H1 (cell line): ENCODE measurements around the gene FHDC1. TPM values are rescaled to one million over a fixed set of nuclear protein-coding genes. Genes with fewer than 3 reads are reported as not detected.

ENCODE experiments used
- CTCF ChIA-PET: fragments of 300-600 bp; sonication (Branson Sonifier 250); formaldehyde crosslinking; loops from one replicate; lab custom pipeline; 2021; ENCODE audit not compliant: partially characterized antibody; lab: Charles Lee
- POLR2A ChIA-PET: fragments of 300-600 bp; sonication (Branson Sonifier 250); formaldehyde crosslinking; loops from one replicate; lab custom pipeline; 2021; ENCODE audit warnings: inconsistent platforms; ENCODE audit not compliant: partially characterized antibody; lab: Charles Lee
- DNase-seq, 2 experiments: peaks; one replicate each; pipeline versions ENCODE4 v3.0.0 to v3.0.0-alpha.2; 2010 to 2022; ENCODE audit warnings: low spot score in 2 of 2, low read depth in 1 of 2, mixed read lengths in 1 of 2
- FAIRE-seq: peaks from 2 replicates; lab custom pipeline; 2011; peaks lifted over from hg19 to GRCh38; lab: Jason Lieb, UNC
- H2AFZ ChIP-seq: 2 replicates; pipeline ENCODE4 v1.8.1; 2012; ENCODE audit warnings: low read length, inconsistent platforms
- H2AK5ac ChIP-seq: 2 replicates; pipeline ENCODE4 v1.6.1; 2013; ENCODE audit warnings: low read depth, low read length
- H2BK120ac ChIP-seq: replicated peaks from 2 replicates; pipeline ENCODE3; 2013; ENCODE audit warnings: low read depth, low read length, inconsistent platforms
- H2BK12ac ChIP-seq: 2 replicates; pipeline ENCODE4 v1.6.1; 2013; ENCODE audit warnings: low read depth, low read length
- H2BK15ac ChIP-seq: 2 replicates; pipeline ENCODE4 v1.6.1; 2013; ENCODE audit warnings: low read length
- H2BK20ac ChIP-seq: 2 replicates; pipeline ENCODE4 v1.6.1; 2013; ENCODE audit warnings: low read length
- H2BK5ac ChIP-seq: 2 replicates; pipeline ENCODE4 v1.6.1; 2013; ENCODE audit warnings: low read depth, low read length
- H3K14ac ChIP-seq: 2 replicates; pipeline ENCODE4 v1.6.1; 2013; ENCODE audit warnings: inconsistent platforms; ENCODE audit not compliant: insufficient read length
- H3K18ac ChIP-seq: 2 replicates; pipeline ENCODE4 v1.6.1; 2013; ENCODE audit warnings: low read length; ENCODE audit errors: extremely low read depth
- H3K23ac ChIP-seq: 2 replicates; pipeline ENCODE4 v1.6.1; 2013; ENCODE audit warnings: inconsistent platforms; ENCODE audit not compliant: insufficient read length
- H3K23me2 ChIP-seq: 2 replicates; pipeline ENCODE4 v1.6.1; 2013; ENCODE audit warnings: low read depth, low read length
- H3K27ac ChIP-seq: 2 replicates; pipeline ENCODE4 v1.6.1; 2011; ENCODE audit warnings: low read depth, low read length, inconsistent platforms
- H3K27me3 ChIP-seq, 4 experiments: replicated peaks in 1 of 4; 1 replicate in 1 of 4; 2 replicates in 3 of 4; pipeline versions ENCODE4 v1.6.1 to v1.8.1; 2011 to 2013; ENCODE audit warnings: low read length in 3 of 4, mild to moderate bottlenecking in 3 of 4, inconsistent platforms in 2 of 4, mixed read lengths in 2 of 4, moderate library complexity in 1 of 4; ENCODE audit not compliant: control insufficient read depth in 3 of 4, insufficient read depth in 3 of 4; ENCODE audit errors: extremely low read depth in 1 of 4
- H3K36me3 ChIP-seq, 4 experiments: 2 replicates each; pipeline versions ENCODE4 v1.6.1 to v1.8.1; 2011 to 2013; ENCODE audit warnings: mild to moderate bottlenecking in 4 of 4, low read length in 3 of 4, moderate library complexity in 2 of 4, control low read depth in 1 of 4, inconsistent platforms in 1 of 4; ENCODE audit not compliant: insufficient read depth in 4 of 4, control insufficient read depth in 2 of 4
- H3K4ac ChIP-seq: replicated peaks from 2 replicates; pipeline ENCODE3; 2013; ENCODE audit warnings: low read length, low read depth, mixed read lengths, inconsistent platforms; ENCODE audit not compliant: insufficient read length
- H3K4me1 ChIP-seq, 4 experiments: replicated peaks in 1 of 4; 1 replicate in 1 of 4; 2 replicates in 3 of 4; pipeline versions ENCODE4 v1.6.1 to v1.8.1; 2011 to 2013; ENCODE audit warnings: low read length in 3 of 4, inconsistent platforms in 2 of 4, mixed read lengths in 1 of 4; ENCODE audit not compliant: insufficient read depth in 4 of 4, control insufficient read depth in 3 of 4
- H3K4me2 ChIP-seq, 2 experiments: 2 replicates each; pipeline versions ENCODE4 v1.6.1 to v1.8.1; 2011 to 2013; ENCODE audit warnings: low read depth in 2 of 2, low read length in 2 of 2, control low read depth in 1 of 2, inconsistent platforms in 1 of 2, mild to moderate bottlenecking in 1 of 2; ENCODE audit not compliant: insufficient read depth in 1 of 2
- H3K4me3 ChIP-seq, 4 experiments: fragments of 200-600, 300-600 bp in 1 of 4; sonication (generic), shearing (Covaris generic), sonication (Bioruptor Twin) in 1 of 4; 2 replicates each; pipeline versions ENCODE4 v1.5.1 to v1.8.1; 2011 to 2016; ENCODE audit warnings: low read length in 4 of 4, low read depth in 3 of 4, control low read depth in 2 of 4, inconsistent platforms in 2 of 4, mild to moderate bottlenecking in 2 of 4, mixed read lengths in 1 of 4, moderate library complexity in 1 of 4; ENCODE audit not compliant: insufficient read depth in 2 of 4; ENCODE audit errors: extremely low read depth in 1 of 4
- H3K56ac ChIP-seq: replicated peaks from 2 replicates; pipeline ENCODE3; 2013; ENCODE audit warnings: low read depth, mild to moderate bottlenecking, mixed read lengths, low read length, inconsistent platforms; ENCODE audit not compliant: insufficient read length
- H3K79me1 ChIP-seq: 2 replicates; pipeline ENCODE4 v1.6.1; 2013; ENCODE audit warnings: low read depth, low read length, control low read depth
- H3K79me2 ChIP-seq, 2 experiments: 2 replicates each; pipeline versions ENCODE4 v1.6.1 to v1.8.1; 2012 to 2013; ENCODE audit warnings: low read length in 2 of 2, mild to moderate bottlenecking in 2 of 2, inconsistent platforms in 1 of 2; ENCODE audit not compliant: insufficient read depth in 2 of 2, control insufficient read depth in 1 of 2
- H3K9ac ChIP-seq, 4 experiments: replicated peaks in 1 of 4; 1 replicate in 1 of 4; 2 replicates in 3 of 4; pipeline versions ENCODE4 v1.6.1 to v1.8.1; 2011 to 2013; ENCODE audit warnings: low read depth in 3 of 4, low read length in 3 of 4, control low read depth in 2 of 4, mild to moderate bottlenecking in 2 of 4, moderate library complexity in 2 of 4, inconsistent platforms in 1 of 4; ENCODE audit errors: extremely low read depth in 1 of 4
- H3K9me3 ChIP-seq, 2 experiments: 2 replicates each; pipeline versions ENCODE4 v1.6.1 to v1.8.1; 2012 to 2013; ENCODE audit warnings: mild to moderate bottlenecking in 2 of 2, moderate library complexity in 2 of 2, control low read depth in 1 of 2, inconsistent platforms in 1 of 2, low read depth in 1 of 2, low read length in 1 of 2, mixed read lengths in 1 of 2; ENCODE audit not compliant: insufficient read depth in 2 of 2
- H4K20me1 ChIP-seq, 2 experiments: replicated peaks in 1 of 2; 2 replicates each; pipeline versions ENCODE3 to v1.8.1; 2011 to 2013; ENCODE audit warnings: inconsistent platforms in 2 of 2, low read length in 2 of 2, mild to moderate bottlenecking in 1 of 2; ENCODE audit not compliant: insufficient read depth in 2 of 2, control insufficient read depth in 1 of 2
- H4K5ac ChIP-seq: 2 replicates; pipeline ENCODE4 v1.6.1; 2013; ENCODE audit warnings: low read length, low read depth, mixed read lengths, inconsistent platforms; ENCODE audit not compliant: insufficient read length
- H4K8ac ChIP-seq: 2 replicates; pipeline ENCODE4 v1.8.0; 2013; ENCODE audit warnings: mild to moderate bottlenecking, moderate library complexity, low read length, inconsistent platforms; ENCODE audit not compliant: insufficient read depth; ENCODE audit errors: extremely low read depth
- H4K91ac ChIP-seq: replicated peaks from 2 replicates; pipeline ENCODE3; 2013; ENCODE audit warnings: low read length, mixed read lengths, inconsistent platforms; ENCODE audit not compliant: insufficient read length
- CBX8 ChIP-seq: fragments of 300-800, 300-1000 bp; sonication (generic); IDR thresholded peaks from 2 replicates; pipeline ENCODE4 v1.7.1; 2016; ENCODE audit warnings: low read depth, low read length, borderline replicate concordance
- CEBPB ChIP-seq: IDR thresholded peaks from 2 replicates; pipeline ENCODE4 v1.6.1; 2012; ENCODE audit warnings: low read depth, low read length
- CHD2 ChIP-seq: IDR thresholded peaks from 2 replicates; pipeline ENCODE4 v1.6.1; 2012; ENCODE audit warnings: low read length, improper control_type of control experiment
- FOSL1 ChIP-seq: IDR thresholded peaks from 2 replicates; pipeline ENCODE4 v1.6.1; 2011; ENCODE audit warnings: mild to moderate bottlenecking, low read depth, low read length, moderate library complexity; ENCODE audit not compliant: insufficient read depth
- GABPA ChIP-seq: IDR thresholded peaks from 2 replicates; pipeline ENCODE4 v1.6.1; 2011; ENCODE audit warnings: mild to moderate bottlenecking, low read length, moderate library complexity, borderline replicate concordance; ENCODE audit not compliant: insufficient read depth
- GTF2F1 ChIP-seq: IDR thresholded peaks from 2 replicates; pipeline ENCODE4 v1.6.1; 2012; ENCODE audit warnings: low read depth, low read length, improper control_type of control experiment, borderline replicate concordance
- JUND ChIP-seq: IDR thresholded peaks from 2 replicates; pipeline ENCODE4 v1.6.1; 2011; ENCODE audit warnings: mild to moderate bottlenecking, improper control_type of control experiment, low read length
- KDM1A ChIP-seq: fragments of 200-600, 300-600 bp; sonication (generic); IDR thresholded peaks from 2 replicates; pipeline ENCODE4 v1.7.1; 2016; ENCODE audit warnings: mild to moderate bottlenecking, low read length, borderline replicate concordance
- NANOG ChIP-seq: IDR thresholded peaks from 2 replicates; pipeline ENCODE4 v1.6.1; 2011; ENCODE audit warnings: low read length, low read depth, mild to moderate bottlenecking, inconsistent platforms; ENCODE audit not compliant: insufficient read depth, poor library complexity, severe bottlenecking
- NRF1 ChIP-seq: IDR thresholded peaks from 2 replicates; pipeline ENCODE4 v1.6.1; 2011; ENCODE audit warnings: mild to moderate bottlenecking, low read depth, low read length, improper control_type of control experiment
- POLR2A ChIP-seq, 2 experiments: IDR thresholded peaks; 1 replicate in 1 of 2; 2 replicates in 1 of 2; pipeline ENCODE4 v1.6.1; 2011; ENCODE audit warnings: low read depth in 2 of 2, low read length in 2 of 2, mild to moderate bottlenecking in 2 of 2; ENCODE audit errors: control extremely low read depth in 1 of 2
- SUZ12 ChIP-seq: fragments of 200-600 bp; sonication (generic); IDR thresholded peaks from 2 replicates; pipeline ENCODE4 v1.6.1; 2012; ENCODE audit warnings: mild to moderate bottlenecking, inconsistent platforms, low read length, moderate library complexity, mixed read lengths
- TAF7 ChIP-seq: optimal IDR thresholded peaks from 2 replicates; pipeline ENCODE3; 2011; ENCODE audit warnings: low read depth, mild to moderate bottlenecking, inconsistent platforms, low read length, moderate library complexity, borderline replicate concordance
- TBP ChIP-seq: IDR thresholded peaks from 2 replicates; pipeline ENCODE4 v1.6.1; 2011; ENCODE audit warnings: low read depth, low read length, improper control_type of control experiment
- TCF12 ChIP-seq: IDR thresholded peaks from 2 replicates; pipeline ENCODE4 v1.6.1; 2011; ENCODE audit warnings: low read depth, mild to moderate bottlenecking, low read length
- WGBS, 2 experiments: shearing (Covaris generic) in 1 of 2; methylation state at CpG; one replicate each; pipeline versions ENCODE4 v1.1.6 to v1.1.7; 2013 to 2015; ENCODE audit warnings: low lambda C conversion rate in 2 of 2, mixed read lengths in 2 of 2, inconsistent platforms in 1 of 2, low coverage in 1 of 2, missing lambda C conversion rate in 1 of 2; ENCODE audit not compliant: insufficient replicate concordance in 2 of 2, insufficient coverage in 1 of 2, insufficient read length in 1 of 2; ENCODE audit errors: extremely low coverage in 1 of 2, missing lambda C conversion rate in 1 of 2; 5-methylcytosine and 5-hydroxymethylcytosine counted together
- polyA plus RNA-seq, 7 experiments: library from polyadenylated mRNA; depleted of rRNA in 3 of 7; stranded (reverse) in 5 of 7; unstranded in 2 of 7; fragments of >200 nt in 5 of 7; fragments of 200-250 nt in 2 of 7; gene quantifications; 1 replicate in 5 of 7; 2 replicates in 1 of 7; 4 replicates in 1 of 7; pipeline versions ENCODE4 v1.2.1 to v1.2.3, GENCODE V29; 2011 to 2013; ENCODE audit warnings: missing spikeins in 2 of 7, mixed read lengths in 2 of 7
- total RNA-seq: library from RNA; stranded (reverse); fragmentation: NEBNext Ultra II Directional; extraction: Animal tissue kit (Norgen Biotek cat#: 25700); gene quantifications from 2 replicates; pipeline ENCODE4 v1.2.1, GENCODE V29; 2021

FHDC1 gene
- total and polyA plus RNA-seq, 2 of the 8 experiments (the other 6 are each of a cell fraction or from before 2014, with no cell fraction given), result 6.4 to 28.6 TPM

- H2AK5ac ChIP-seq, result no peak overlapping the region
- H3K9ac ChIP-seq, result no peak overlapping the region
- POLR2A ChIA-PET, result no interaction called here
- no peaks in the 10 kb centered on the region for H3K79me1 ChIP-seq
- H3K56ac ChIP-seq, result no peak overlapping the region
- no peak overlapping the region for H3K4me2 ChIP-seq
- H3K4me3 ChIP-seq, result no peak overlapping the region
- no peak overlapping the region for H3K4ac ChIP-seq
- H2BK12ac ChIP-seq, result no peak overlapping the region
- CTCF ChIA-PET, result interaction anchor here (0.7 to 1.6 kb wide), 2 partner anchors 20 to 165 kb away, joined by 3 to 5 read pairs; no protein-coding TSS in a partner anchor
- no peak overlapping the region for H3K27ac ChIP-seq
- H3K79me2 ChIP-seq, result no peaks in the 10 kb centered on the region
- no peak overlapping the region for H2AFZ ChIP-seq
- no peak overlapping the region for H2BK20ac ChIP-seq
- FAIRE-seq (no peak), DNase-seq (no peak)
- H4K5ac ChIP-seq, result no peak overlapping the region
- H2BK5ac ChIP-seq, result no peak overlapping the region
- no peak overlapping the region for H3K14ac ChIP-seq
- no peak overlapping the region for H4K8ac ChIP-seq
- no peaks in the 10 kb centered on the region; the same call in 1 of the 2 replicates for H3K23me2 ChIP-seq
- H3K23ac ChIP-seq, result no peak overlapping the region
- H3K27me3 ChIP-seq, result no peaks in the 10 kb centered on the region
- H3K9me3 ChIP-seq, result no peaks in the 10 kb centered on the region
- no peak overlapping the region for H2BK15ac ChIP-seq
- H3K36me3 ChIP-seq, result peaks cover 8 to 60% (median 31%) of the 10 kb centered on the region in 4 experiments
- H4K20me1 ChIP-seq, result peaks cover 0 to 1% of the 10 kb centered on the region in 2 experiments
- H4K91ac ChIP-seq, result no peak overlapping the region
- H3K18ac ChIP-seq, result no peak overlapping the region
- no peak overlapping the region for H2BK120ac ChIP-seq
- H3K4me1 ChIP-seq, result peaks cover 0 to 3% (median 0%) of the 10 kb centered on the region in 4 experiments; a peak in 1 of 7 replicates
- 91% methylated on average over 5 of the region's 5 CpGs; no CpG with 5 or more reads in 1 of the 2 experiments for WGBS, 2 experiments
- no peak for TF ChIP-seq POLR2A (IDR thresholded peaks at IDR 0.05; ENCODE audit: control extremely low read depth in 1 of 2, low read depth in 2 of 2, low read length in 2 of 2)
- no peak for TF ChIP-seq JUND
- TF ChIP-seq SUZ12, result no peak
- no peak for TF ChIP-seq NANOG
- no peak for TF ChIP-seq TAF7
- TF ChIP-seq CBX8, result no peak
- no peak for TF ChIP-seq GTF2F1
- TF ChIP-seq CHD2, result no peak
- TF ChIP-seq TBP, result no peak
- TF ChIP-seq NRF1, result no peak
- no peak for TF ChIP-seq GABPA
- no peak for TF ChIP-seq FOSL1
- no peak for TF ChIP-seq CEBPB
- TF ChIP-seq TCF12, result no peak
- TF ChIP-seq KDM1A, result no peak
These were observed 26.0 kb downstream of the FHDC1 start for GRCh38 chr4:152962150-152962549.
